ENCODE measurements around the gene ARMC7. TPM values are rescaled to one million over a fixed set of nuclear protein-coding genes. Genes with fewer than 3 reads are reported as not detected.

The ARMC7 gene
- total and polyA plus RNA-seq, 2 of the 13 experiments (the other 11 are each of a cell fraction or from before 2014, with no cell fraction given): 3.9 to 4.2 TPM

GRCh38 chr17:75131278-75132017, 21.7 kb downstream of the ARMC7 start, which contains the start of gene NT5C (continued):
- TF ChIP-seq CBX1 (IDR thresholded peaks at IDR 0.05; ENCODE audit: low read depth) (peak; percentile 83), PREB (CRISPR knock-in tag; IDR thresholded peaks at IDR 0.05) (no peak; the same call in none of the 2 replicates), AGO1 (IDR thresholded peaks at IDR 0.05; ENCODE audit: low read depth, low read length, poor library complexity, severe bottlenecking) (no peak), ZFP36 (IDR thresholded peaks at IDR 0.05; ENCODE audit: borderline replicate concordance, low read depth, low read length, partially characterized antibody) (no peak), ZFP41 (CRISPR knock-in tag; IDR thresholded peaks at IDR 0.05; ENCODE audit: borderline replicate concordance) (no peak; the same call in 1 of the 2 replicates), STAT6 (CRISPR knock-in tag; IDR thresholded peaks at IDR 0.05; ENCODE audit: borderline replicate concordance) (no peak; the same call in 1 of the 2 replicates), TMF1 (CRISPR knock-in tag; IDR thresholded peaks at IDR 0.05; ENCODE audit: low read depth) (peak; percentile 94), ETV6 (CRISPR knock-in tag; conservative IDR thresholded peaks at IDR 0.05) (peak; percentile 77; the same call in 1 of the 2 replicates), POLR2AphosphoS5 (IDR thresholded peaks at IDR 0.05; ENCODE audit: low read depth, low read length) (peak; percentile 86), ZFY (CRISPR knock-in tag; IDR thresholded peaks at IDR 0.05) (peak; percentile 97), NR2F2 (IDR thresholded peaks at IDR 0.05; ENCODE audit: borderline replicate concordance, low read depth) (no peak), POLR2G (IDR thresholded peaks at IDR 0.05; ENCODE audit: low read depth, low read length) (peak; percentile 98), MATR3 (CRISPR knock-in tag; IDR thresholded peaks at IDR 0.05) (no peak), ZNF44 (CRISPR knock-in tag; IDR thresholded peaks at IDR 0.05) (no peak), MAFK (conservative IDR thresholded peaks at IDR 0.05 in 1 of 2, IDR thresholded peaks at IDR 0.05 in 1 of 2; ENCODE audit: low read length in 2 of 2) (no peak), SKI (IDR thresholded peaks at IDR 0.05; ENCODE audit: partially characterized antibody) (peak; percentile 31), ZNF75D (CRISPR knock-in tag; IDR thresholded peaks at IDR 0.05; ENCODE audit: borderline replicate concordance) (no peak), BCL6 (CRISPR knock-in tag; IDR thresholded peaks at IDR 0.05) (peak; percentile 6; the same call in 1 of the 2 replicates), FUBP1 (CRISPR knock-in tag; IDR thresholded peaks at IDR 0.05; ENCODE audit: borderline replicate concordance) (no peak), ZNF101 (CRISPR knock-in tag; IDR thresholded peaks at IDR 0.05; ENCODE audit: borderline replicate concordance, low read depth) (peak; percentile 67; the same call in 1 of the 2 replicates), ZNF468 (CRISPR knock-in tag; IDR thresholded peaks at IDR 0.05) (no peak), FLYWCH1 (CRISPR knock-in tag; IDR thresholded peaks at IDR 0.05) (no peak), RXRA (CRISPR knock-in tag; IDR thresholded peaks at IDR 0.05) (0 out of 2 replicates have a peak, but pooled peaks have one; percentile 17), RFXANK (CRISPR knock-in tag; IDR thresholded peaks at IDR 0.05) (peak; percentile 37; the same call in 1 of the 2 replicates), ZNF282 (IDR thresholded peaks at IDR 0.05; ENCODE audit: partially characterized antibody) (no peak), AKAP8 (CRISPR knock-in tag; IDR thresholded peaks at IDR 0.05) (peak; percentile 89)
